Stimulated activated CD4-positive, alpha-beta T cell treated with anti-CD3 and anti-CD28 coated beads, Interleukin-2, amount 100 ng/mL, for 24 hours (primary cell): Measurements from ENCODE around the gene IL17C.

ENCODE experiments used
- DNase-seq, 2 donors: peaks; one replicate each; pipeline ENCODE4 v3.0.0-alpha.2; 2020

Gene IL17C

GRCh38 chr16:88610909-88611812 lies 27.2 kb upstream of the IL17C start:
- no peak for DNase-seq

- no peak for DNase-seq
Measured at GRCh38 chr16:88613293-88613692, 25.1 kb upstream of the IL17C start.

GRCh38 chr16:88613911-88614817 lies 24.2 kb upstream of the IL17C start:
- DNase-seq = no peak

DNA sequence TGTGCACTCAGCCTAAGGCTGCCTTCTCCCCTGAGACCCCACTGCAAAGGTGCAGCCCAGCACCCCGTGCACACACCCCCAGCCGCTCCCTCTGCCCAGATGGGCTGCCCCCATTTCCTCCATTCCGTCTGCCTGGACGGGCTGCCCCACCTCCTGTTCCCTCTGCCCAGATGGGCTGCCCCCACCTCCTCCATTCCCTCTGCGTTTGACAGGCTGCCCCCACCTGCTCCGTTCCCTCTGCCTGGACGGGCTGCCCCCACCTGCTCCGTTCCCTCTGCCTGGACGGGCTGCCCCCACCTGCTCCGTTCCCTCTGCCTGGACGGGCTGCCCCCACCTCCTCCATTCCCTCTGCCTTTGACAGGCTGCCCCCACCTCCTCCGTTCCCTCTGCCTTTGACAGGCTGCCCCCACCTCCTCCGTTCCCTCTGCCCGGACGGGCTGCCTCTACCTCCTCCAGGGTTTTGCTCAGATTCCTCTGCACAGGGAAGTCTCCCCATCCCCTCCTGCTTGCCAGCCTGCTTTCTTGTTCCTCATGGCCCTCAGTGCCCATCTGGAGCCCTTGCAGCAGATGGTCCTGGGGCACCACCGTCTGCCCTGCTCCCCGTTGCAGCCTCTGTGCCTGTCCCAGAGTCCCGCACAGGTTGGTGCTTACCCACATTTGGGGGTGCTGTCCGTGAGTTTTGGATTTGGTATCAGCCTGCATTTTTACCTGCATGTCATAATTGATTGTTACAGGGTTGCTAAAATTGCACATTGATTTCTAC lies 23.4 kb upstream of the IL17C start:
- DNase-seq = no peak

DNA sequence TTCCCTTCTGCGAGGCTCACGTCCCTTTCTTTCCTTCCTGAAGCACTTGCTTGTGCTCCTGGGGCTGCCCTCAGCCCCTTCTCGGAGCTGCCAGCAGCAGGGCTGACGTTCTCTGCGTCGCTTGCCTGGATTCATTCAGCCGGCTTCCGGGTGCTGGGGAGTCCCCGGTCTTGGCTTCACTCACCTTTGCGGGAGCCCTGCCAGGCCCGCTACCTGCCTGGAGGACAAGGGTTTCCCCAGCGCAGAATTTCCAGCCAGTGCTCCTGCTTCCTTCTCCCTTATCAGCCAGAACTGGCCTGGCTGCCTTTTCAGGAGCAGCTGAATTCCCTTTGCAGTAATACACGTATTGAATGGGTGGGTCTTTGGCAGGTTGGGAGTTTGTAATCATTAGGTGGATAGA lies 22.1 kb upstream of the IL17C start:
- DNase-seq = no peak

DNA sequence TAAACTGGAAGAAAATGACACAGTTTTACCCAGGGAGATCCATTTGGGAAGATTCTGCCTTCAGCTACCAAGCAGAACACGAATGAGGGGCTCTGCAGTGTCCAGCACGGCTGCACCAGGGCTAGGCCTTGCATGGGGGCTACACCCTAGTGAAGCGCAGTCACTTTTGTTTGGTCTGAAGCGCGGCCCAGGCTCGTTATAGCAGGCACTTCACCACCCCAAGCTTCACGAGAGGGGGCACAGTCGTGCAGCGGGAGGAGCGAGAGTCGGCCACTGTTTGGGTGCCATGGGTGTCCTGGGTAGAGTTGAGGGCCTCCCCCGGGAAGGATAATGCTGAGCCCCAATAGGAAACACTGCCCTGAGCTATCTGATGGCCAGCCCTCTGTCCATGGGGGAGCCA lies 21.6 kb upstream of the IL17C start:
- no peak for DNase-seq

- DNase-seq = no peak
Measured at GRCh38 chr16:88617268-88618031, 20.9 kb upstream of the IL17C start.

- no peak for DNase-seq
Measured at GRCh38 chr16:88618182-88618955, 20.0 kb upstream of the IL17C start.

DNA sequence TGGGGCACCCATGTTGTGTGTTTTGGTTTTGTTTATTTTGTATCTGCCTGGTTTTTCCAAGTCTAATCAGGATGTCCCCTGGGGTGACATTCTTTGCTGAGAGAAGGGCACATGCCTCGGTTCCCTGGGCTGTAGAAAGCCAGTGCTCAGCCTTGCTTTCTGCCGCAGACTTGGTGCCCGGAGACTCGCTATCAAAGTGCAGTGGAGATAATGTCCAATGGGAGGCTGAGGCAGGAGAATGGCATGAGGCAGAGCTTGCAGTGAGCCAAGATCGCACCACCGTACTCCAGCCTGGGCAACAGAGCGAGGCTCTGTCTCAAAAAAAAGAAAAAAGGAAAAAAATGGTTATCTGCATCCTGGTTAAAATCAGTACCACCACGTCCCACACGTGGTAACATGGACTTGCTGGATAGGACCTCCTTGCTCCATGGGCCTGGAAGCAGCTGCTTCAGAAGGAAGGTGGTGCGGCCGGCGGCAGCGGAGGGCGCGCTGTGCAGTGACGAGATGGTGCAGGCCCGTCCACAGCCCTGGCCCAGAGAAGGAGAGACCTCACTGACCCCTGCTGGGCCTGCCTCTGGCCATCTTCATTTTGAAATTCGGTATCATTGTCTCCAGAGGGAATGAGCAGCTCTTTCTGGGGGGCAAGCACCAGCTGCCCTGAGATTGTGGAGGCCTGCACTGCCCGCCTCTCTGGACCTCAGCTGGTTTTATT lies 19.3 kb upstream of the IL17C start:
- DNase-seq = no peak

GRCh38 chr16:88619859-88620815 lies 18.2 kb upstream of the IL17C start:
- peak in 1 of 2 donors; percentile 53 for DNase-seq

GRCh38 chr16:88622125-88622524 lies 16.2 kb upstream of the IL17C start:
- DNase-seq = no peak

DNA sequence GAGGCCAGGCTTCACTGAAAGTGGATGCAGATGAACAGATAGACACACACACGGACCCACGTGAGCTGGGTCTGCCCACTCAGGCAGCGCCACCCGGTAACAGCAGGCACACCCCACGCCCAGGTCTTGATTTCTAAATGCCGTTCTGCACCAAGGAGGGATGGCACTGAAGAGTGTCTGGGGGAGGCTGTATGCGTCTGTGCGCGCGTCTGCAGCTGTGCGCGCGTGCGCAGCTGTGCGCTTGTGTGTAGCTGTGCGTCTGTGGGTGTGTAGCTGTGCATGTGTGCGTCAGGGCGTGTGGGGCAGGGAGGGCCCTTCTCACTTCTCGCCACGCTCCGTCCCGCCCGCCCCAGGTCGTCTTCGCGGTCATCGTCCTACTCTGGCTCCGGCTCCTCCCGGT lies 15.5 kb upstream of the IL17C start:
- DNase-seq = no peak

DNA sequence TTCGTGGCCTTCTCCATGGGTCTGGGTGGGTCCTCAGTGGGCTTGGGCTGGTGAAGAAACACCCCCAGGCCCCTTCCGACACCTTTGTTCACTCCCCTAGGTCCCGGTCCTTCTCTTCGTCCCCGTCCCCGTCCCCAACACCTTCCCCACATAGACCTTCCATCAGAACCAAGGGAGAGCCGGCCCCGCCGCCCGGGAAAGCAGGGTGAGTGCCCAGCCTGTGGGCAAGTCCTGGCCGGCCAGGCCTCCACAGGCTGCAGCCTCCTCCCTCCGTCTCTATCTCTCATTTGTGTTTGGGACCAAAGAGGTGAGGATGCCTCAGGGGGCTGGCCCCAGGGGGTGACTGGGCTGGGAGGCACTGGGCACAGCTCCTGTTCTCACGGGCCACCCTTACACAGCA lies 14.5 kb upstream of the IL17C start:
- no peak for DNase-seq

- DNase-seq = no peak
Measured at GRCh38 chr16:88624481-88624880, 13.9 kb upstream of the IL17C start.

DNA sequence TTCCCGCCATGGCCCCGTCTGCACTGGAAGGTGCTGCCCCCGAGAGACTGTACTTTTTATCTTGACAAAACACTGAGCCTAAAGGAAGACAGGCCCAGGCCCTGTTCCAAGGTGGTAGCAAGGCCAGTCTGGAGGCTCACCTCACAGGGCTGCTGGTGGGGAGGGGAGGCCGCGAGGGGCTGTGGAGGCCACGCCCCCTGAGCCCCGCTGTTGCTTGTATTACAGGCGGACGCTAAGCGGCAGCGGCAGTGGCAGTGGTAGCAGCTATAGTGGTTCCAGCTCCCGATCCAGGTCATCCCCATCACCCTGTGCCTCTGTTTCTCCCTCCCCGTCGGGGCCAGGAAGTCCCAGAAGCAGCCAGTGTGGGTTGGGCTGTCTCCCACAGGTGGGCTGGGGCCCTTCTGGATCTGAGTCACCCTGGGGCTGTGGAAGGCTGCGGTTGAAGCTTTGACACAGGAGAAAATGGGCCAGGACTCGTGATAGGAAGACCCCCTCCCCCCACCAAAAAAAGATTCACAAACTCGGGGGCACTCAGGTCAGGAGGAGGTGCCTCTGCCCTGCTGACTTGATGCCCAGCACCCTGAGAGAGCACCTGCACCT lies 13.3 kb upstream of the IL17C start:
- no peak for DNase-seq

- DNase-seq = no peak
Measured at GRCh38 chr16:88626646-88627045, 11.7 kb upstream of the IL17C start.

DNA sequence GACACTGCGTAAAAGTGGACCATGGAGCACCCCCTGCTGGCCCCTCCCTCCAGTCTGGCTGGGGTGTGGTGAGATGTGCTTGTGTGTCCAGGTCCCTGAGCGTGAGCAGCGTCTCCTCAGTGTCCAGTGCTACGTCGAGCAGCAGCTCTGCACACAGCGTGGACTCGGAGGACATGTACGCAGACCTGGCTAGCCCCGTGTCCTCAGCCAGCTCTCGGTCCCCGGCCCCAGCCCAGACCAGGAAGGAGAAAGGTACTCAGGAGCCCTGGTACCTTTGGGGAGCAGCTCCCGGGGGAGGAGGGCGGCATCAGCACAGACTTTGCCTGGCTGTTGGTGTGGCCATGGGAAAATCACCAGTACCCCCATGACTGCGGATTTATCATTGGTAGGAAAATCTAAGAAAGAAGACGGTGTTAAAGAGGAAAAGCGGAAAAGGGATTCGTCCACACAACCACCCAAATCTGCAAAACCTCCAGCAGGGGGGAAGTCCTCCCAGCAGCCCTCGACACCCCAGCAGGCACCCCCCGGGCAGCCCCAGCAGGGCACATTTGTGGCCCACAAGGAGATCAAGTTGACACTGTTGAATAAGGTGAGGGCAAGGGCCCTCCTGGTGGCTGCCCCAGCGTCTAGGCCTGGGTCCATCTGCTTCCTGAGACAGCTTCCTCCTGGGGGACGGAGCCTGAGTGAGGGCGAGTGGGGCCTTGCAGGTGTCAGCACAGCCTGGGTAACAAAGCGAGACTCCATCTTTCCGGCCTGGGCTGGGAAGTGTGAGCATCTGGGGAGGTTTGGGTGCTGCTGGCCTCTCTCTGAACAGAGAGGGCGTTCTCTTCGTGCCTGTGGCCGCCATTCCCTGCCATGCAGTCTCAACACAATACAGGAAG lies 10.6 kb upstream of the IL17C start:
- DNase-seq = no peak

DNA sequence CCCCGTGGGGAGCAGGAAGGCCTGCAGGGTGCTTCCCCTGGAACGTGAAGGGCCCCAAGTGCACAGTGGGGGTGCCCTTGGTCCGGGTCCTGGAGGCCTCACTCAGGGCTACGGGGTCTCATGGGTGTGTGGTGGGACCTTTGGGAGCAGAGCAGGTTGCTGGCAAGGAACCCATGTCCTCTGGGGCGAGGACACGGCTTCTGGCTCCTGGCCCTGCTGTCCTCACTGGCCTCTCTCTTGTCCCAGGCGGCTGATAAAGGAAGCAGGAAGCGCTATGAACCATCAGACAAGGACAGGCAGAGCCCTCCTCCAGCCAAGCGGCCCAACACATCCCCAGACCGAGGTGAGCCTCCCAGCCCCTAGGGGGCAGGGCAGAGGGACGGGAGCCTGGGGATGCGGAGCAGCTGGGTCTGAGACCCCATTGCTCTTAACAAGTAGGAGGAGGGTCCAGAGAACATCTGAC lies 9.8 kb upstream of the IL17C start:
- no peak for DNase-seq
